ENCODE measurements around the gene PABPC1L.

Gene PABPC1L

DNA sequence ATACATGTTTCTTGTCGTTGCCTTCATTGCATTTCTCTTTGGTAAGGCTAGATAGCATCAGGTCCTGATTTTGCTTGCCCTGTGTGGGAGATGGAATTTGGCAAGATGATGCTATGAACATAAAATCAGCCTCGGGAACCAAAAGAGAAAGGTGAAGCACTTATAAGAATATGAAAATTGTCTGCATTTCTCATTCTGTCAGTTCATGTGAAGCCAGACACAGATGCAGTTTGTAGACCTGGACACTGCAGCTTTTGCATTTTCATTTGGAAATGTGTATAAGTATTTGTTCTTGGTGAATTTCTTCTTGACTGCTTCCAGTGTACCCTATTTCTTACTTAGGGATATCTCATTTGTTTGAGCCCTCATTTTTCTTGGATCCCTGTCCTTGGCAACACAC is 23.0 kb upstream of the PABPC1L start:
- Mint-ChIP-seq H3K4me3 (peak overlapping the region; percentile 96), H3K36me3 (ENCODE audit: low read depth) (peaks cover 12% of the 10 kb centered on the region), H3K9me3 (no peaks in the 10 kb centered on the region), H3K27me3 (ENCODE audit: low read depth, poor library complexity) (peaks cover 12% of the 10 kb centered on the region), H3K27ac (no peak overlapping the region), H3K4me1 (peaks cover 47% of the 10 kb centered on the region)
- no peak for DNase-seq
- TF ChIP-seq, protein P1, sequence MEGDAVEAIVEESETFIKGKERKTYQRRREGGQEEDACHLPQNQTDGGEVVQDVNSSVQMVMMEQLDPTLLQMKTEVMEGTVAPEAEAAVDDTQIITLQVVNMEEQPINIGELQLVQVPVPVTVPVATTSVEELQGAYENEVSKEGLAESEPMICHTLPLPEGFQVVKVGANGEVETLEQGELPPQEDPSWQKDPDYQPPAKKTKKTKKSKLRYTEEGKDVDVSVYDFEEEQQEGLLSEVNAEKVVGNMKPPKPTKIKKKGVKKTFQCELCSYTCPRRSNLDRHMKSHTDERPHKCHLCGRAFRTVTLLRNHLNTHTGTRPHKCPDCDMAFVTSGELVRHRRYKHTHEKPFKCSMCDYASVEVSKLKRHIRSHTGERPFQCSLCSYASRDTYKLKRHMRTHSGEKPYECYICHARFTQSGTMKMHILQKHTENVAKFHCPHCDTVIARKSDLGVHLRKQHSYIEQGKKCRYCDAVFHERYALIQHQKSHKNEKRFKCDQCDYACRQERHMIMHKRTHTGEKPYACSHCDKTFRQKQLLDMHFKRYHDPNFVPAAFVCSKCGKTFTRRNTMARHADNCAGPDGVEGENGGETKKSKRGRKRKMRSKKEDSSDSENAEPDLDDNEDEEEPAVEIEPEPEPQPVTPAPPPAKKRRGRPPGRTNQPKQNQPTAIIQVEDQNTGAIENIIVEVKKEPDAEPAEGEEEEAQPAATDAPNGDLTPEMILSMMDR (IDR thresholded peaks at IDR 0.05): no peak

DNA sequence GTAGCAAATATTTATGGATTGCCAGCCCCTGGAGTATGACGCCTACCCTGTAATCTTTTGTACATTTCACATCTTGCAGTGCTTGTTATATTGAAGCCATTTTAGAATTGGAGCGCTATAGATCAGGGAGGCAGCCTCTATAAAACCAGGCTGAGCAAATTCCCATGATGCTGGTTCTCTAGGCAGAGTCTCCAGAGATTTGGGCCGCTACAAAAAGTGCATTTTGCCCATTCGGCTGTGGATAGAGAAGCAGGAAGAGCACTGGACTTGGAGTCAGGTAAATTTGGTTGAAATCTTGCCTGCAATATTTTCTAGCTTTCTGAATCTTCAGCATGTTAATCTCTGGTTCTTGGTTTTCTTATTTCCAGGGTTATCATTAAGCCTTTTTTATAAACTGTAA is 22.4 kb upstream of the PABPC1L start:
- H3K9me3 Mint-ChIP-seq: no peaks in the 10 kb centered on the region
- peak overlapping the region; percentile 96 for H3K4me3 Mint-ChIP-seq
- H3K27ac Mint-ChIP-seq: no peak overlapping the region
- TF ChIP-seq, protein P1 (IDR thresholded peaks at IDR 0.05): no peak
- H3K36me3 Mint-ChIP-seq (ENCODE audit: low read depth): peaks cover 17% of the 10 kb centered on the region
- peaks cover 11% of the 10 kb centered on the region for H3K27me3 Mint-ChIP-seq (ENCODE audit: low read depth, poor library complexity)
- DNase-seq: no peak
- H3K4me1 Mint-ChIP-seq: peaks cover 47% of the 10 kb centered on the region

DNA sequence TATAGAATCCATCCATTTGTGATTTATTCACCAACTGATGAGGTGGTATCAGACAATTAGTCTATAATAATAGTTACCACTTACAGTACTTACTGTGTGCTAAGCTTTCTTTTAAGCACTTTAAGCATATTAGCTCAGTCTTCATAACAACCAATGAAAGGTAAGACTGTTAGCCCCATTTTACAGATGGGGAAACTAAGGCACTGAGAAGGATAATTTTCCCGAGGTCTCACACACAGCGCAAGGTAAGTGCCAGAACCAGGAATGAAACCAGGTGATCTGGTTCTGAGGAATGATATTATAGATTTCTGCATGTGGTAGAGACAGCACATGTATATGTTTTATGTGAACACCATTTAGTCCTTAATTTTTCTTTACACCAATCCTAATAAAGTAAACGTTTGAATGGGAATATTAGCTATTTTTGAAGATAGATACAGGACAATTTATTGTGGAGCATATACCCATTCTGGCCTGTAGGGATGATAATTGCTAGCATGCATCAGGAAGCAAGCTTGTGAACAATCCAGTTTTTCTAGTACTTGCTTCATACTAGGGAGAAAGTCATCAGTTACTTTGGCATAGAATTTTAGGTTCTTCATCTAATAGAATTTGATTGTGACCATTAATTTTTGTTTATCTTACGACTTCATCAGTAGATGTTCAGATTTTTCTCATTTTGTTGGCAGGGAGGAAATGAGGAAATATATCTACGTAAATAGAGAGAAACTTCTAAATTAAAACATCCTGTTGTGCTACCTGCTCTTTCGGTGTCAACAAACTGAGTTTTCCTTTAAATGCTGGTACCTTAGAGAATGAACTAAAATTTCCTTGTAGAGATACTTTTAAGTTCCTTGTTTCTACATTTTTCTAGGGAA is 21.4 kb upstream of the PABPC1L start:
- H3K4me1 Mint-ChIP-seq: peaks cover 47% of the 10 kb centered on the region
- no peak overlapping the region for H3K4me3 Mint-ChIP-seq
- no peak overlapping the region for H3K27ac Mint-ChIP-seq
- DNase-seq: no peak
- TF ChIP-seq, protein P1 (IDR thresholded peaks at IDR 0.05): peak; percentile 14
- H3K36me3 Mint-ChIP-seq (ENCODE audit: low read depth): peaks cover 17% of the 10 kb centered on the region
- peaks cover 3% of the 10 kb centered on the region for H3K27me3 Mint-ChIP-seq (ENCODE audit: low read depth, poor library complexity)
- no peaks in the 10 kb centered on the region for H3K9me3 Mint-ChIP-seq

DNA sequence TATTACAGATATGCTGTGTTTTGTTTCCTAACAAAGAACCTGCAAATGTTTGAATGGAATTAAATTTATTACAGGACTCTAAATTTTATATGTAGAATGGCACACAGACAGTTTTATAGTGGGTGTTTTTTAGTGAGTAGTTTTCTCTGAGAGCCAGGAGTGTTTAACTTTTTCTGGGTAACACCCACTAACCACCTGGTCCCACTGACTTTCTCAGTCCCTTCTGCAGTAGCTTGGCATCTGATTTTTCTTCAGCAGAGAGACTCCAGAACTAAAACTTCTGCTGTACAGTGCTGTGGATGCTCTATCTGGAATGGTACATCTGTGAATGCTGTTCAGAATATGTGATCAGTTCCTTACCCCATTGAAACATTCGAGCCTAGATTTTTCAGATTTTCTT is 18.0 kb upstream of the PABPC1L start:
- no peak for DNase-seq

DNA sequence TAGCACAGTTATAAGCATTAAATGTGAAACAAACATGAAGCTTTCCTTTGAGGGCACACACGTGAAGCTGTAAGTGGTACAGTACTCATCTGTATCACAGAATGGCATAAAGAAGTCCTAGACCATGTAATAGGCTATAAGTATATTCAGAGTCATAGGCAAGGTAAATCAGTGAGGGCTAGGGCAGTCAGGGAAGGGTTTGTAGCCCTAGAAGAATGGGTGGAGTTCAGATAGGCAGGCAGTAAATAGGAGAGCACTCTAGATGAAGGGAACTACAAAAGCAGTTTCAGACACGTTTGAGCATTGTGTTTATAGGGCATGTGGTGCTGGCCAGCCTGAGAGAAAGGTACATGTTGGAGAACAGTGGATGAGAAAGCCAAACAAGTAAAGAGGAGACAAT is 14.9 kb upstream of the PABPC1L start:
- Mint-ChIP-seq H3K4me1 (peaks cover 12% of the 10 kb centered on the region), H3K27me3 (ENCODE audit: low read depth, poor library complexity) (no peaks in the 10 kb centered on the region), H3K4me3 (no peak overlapping the region), H3K9me3 (no peaks in the 10 kb centered on the region), H3K36me3 (ENCODE audit: low read depth) (peaks cover 50% of the 10 kb centered on the region), H3K27ac (no peak overlapping the region)
- no peak for DNase-seq
- TF ChIP-seq, protein P1 (IDR thresholded peaks at IDR 0.05): no peak

More for the DNA sequence above, 18.0 kb upstream of the PABPC1L start:
- Mint-ChIP-seq H3K9me3 (no peaks in the 10 kb centered on the region), H3K27me3 (ENCODE audit: low read depth, poor library complexity) (no peaks in the 10 kb centered on the region), H3K36me3 (ENCODE audit: low read depth) (peaks cover 33% of the 10 kb centered on the region), H3K27ac (no peak overlapping the region), H3K4me1 (peaks cover 37% of the 10 kb centered on the region), H3K4me3 (no peak overlapping the region)
- TF ChIP-seq, protein P1 (IDR thresholded peaks at IDR 0.05): no peak

DNA sequence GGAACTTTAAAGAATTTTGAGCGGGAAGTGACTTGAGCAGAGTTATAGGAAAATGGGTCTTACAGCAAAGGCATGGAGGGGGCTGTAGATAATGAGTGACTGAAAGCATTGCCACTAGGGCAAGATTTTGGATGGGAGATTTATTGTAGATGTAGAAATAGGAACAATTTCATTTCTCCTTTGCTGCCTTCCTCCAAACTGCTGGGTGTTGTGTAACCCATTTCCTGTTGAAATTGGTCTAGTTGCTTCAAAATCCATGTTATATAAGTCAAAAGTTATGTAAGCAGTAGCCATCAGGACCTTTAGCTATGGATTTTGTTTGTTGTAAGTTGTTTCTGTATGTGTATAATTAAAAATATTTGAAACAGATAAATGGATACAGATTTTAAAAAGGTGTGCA is 13.3 kb upstream of the PABPC1L start:
- H3K27me3 Mint-ChIP-seq (ENCODE audit: low read depth, poor library complexity): no peaks in the 10 kb centered on the region
- TF ChIP-seq, protein P1 (IDR thresholded peaks at IDR 0.05): no peak

More for the DNA sequence above, 13.3 kb upstream of the PABPC1L start:
- Mint-ChIP-seq H3K4me3 (no peak overlapping the region), H3K36me3 (ENCODE audit: low read depth) (peaks cover 56% of the 10 kb centered on the region), H3K27ac (no peak overlapping the region), H3K9me3 (no peaks in the 10 kb centered on the region), H3K4me1 (peaks cover 12% of the 10 kb centered on the region)
- no peak for DNase-seq
